H1 (cell line): ENCODE data around the gene UBL4B. TPM values are rescaled to one million over a fixed set of nuclear protein-coding genes. Genes with fewer than 3 reads are reported as not detected.

Experiments used
- CTCF ChIA-PET: fragments of 300-600 bp; sonication (Branson Sonifier 250); formaldehyde crosslinking; loops from one replicate; lab custom pipeline; 2021; ENCODE audit not compliant: partially characterized antibody; lab: Charles Lee
- POLR2A ChIA-PET: fragments of 300-600 bp; sonication (Branson Sonifier 250); formaldehyde crosslinking; loops from one replicate; lab custom pipeline; 2021; ENCODE audit warnings: inconsistent platforms; ENCODE audit not compliant: partially characterized antibody; lab: Charles Lee
- DNase-seq, 2 experiments: peaks; one replicate each; pipeline versions ENCODE4 v3.0.0 to v3.0.0-alpha.2; 2010 to 2022; ENCODE audit warnings: low spot score in 2 of 2, low read depth in 1 of 2, mixed read lengths in 1 of 2
- FAIRE-seq: peaks from 2 replicates; lab custom pipeline; 2011; peaks lifted over from hg19 to GRCh38; lab: Jason Lieb, UNC
- H2AFZ ChIP-seq: 2 replicates; pipeline ENCODE4 v1.8.1; 2012; ENCODE audit warnings: low read length, inconsistent platforms
- H2AK5ac ChIP-seq: 2 replicates; pipeline ENCODE4 v1.6.1; 2013; ENCODE audit warnings: low read depth, low read length
- H2BK120ac ChIP-seq: replicated peaks from 2 replicates; pipeline ENCODE3; 2013; ENCODE audit warnings: low read depth, low read length, inconsistent platforms
- H2BK12ac ChIP-seq: 2 replicates; pipeline ENCODE4 v1.6.1; 2013; ENCODE audit warnings: low read depth, low read length
- H2BK15ac ChIP-seq: 2 replicates; pipeline ENCODE4 v1.6.1; 2013; ENCODE audit warnings: low read length
- H2BK20ac ChIP-seq: 2 replicates; pipeline ENCODE4 v1.6.1; 2013; ENCODE audit warnings: low read length
- H2BK5ac ChIP-seq: 2 replicates; pipeline ENCODE4 v1.6.1; 2013; ENCODE audit warnings: low read depth, low read length
- H3K14ac ChIP-seq: 2 replicates; pipeline ENCODE4 v1.6.1; 2013; ENCODE audit warnings: inconsistent platforms; ENCODE audit not compliant: insufficient read length
- H3K18ac ChIP-seq: 2 replicates; pipeline ENCODE4 v1.6.1; 2013; ENCODE audit warnings: low read length; ENCODE audit errors: extremely low read depth
- H3K23ac ChIP-seq: 2 replicates; pipeline ENCODE4 v1.6.1; 2013; ENCODE audit warnings: inconsistent platforms; ENCODE audit not compliant: insufficient read length
- H3K23me2 ChIP-seq: 2 replicates; pipeline ENCODE4 v1.6.1; 2013; ENCODE audit warnings: low read depth, low read length
- H3K27ac ChIP-seq: 2 replicates; pipeline ENCODE4 v1.6.1; 2011; ENCODE audit warnings: low read depth, low read length, inconsistent platforms
- H3K27me3 ChIP-seq, 4 experiments: replicated peaks in 1 of 4; 1 replicate in 1 of 4; 2 replicates in 3 of 4; pipeline versions ENCODE4 v1.6.1 to v1.8.1; 2011 to 2013; ENCODE audit warnings: low read length in 3 of 4, mild to moderate bottlenecking in 3 of 4, inconsistent platforms in 2 of 4, mixed read lengths in 2 of 4, moderate library complexity in 1 of 4; ENCODE audit not compliant: control insufficient read depth in 3 of 4, insufficient read depth in 3 of 4; ENCODE audit errors: extremely low read depth in 1 of 4
- H3K36me3 ChIP-seq, 4 experiments: 2 replicates each; pipeline versions ENCODE4 v1.6.1 to v1.8.1; 2011 to 2013; ENCODE audit warnings: mild to moderate bottlenecking in 4 of 4, low read length in 3 of 4, moderate library complexity in 2 of 4, control low read depth in 1 of 4, inconsistent platforms in 1 of 4; ENCODE audit not compliant: insufficient read depth in 4 of 4, control insufficient read depth in 2 of 4
- H3K4ac ChIP-seq: replicated peaks from 2 replicates; pipeline ENCODE3; 2013; ENCODE audit warnings: low read length, low read depth, mixed read lengths, inconsistent platforms; ENCODE audit not compliant: insufficient read length
- H3K4me1 ChIP-seq, 4 experiments: replicated peaks in 1 of 4; 1 replicate in 1 of 4; 2 replicates in 3 of 4; pipeline versions ENCODE4 v1.6.1 to v1.8.1; 2011 to 2013; ENCODE audit warnings: low read length in 3 of 4, inconsistent platforms in 2 of 4, mixed read lengths in 1 of 4; ENCODE audit not compliant: insufficient read depth in 4 of 4, control insufficient read depth in 3 of 4
- H3K4me2 ChIP-seq, 2 experiments: 2 replicates each; pipeline versions ENCODE4 v1.6.1 to v1.8.1; 2011 to 2013; ENCODE audit warnings: low read depth in 2 of 2, low read length in 2 of 2, control low read depth in 1 of 2, inconsistent platforms in 1 of 2, mild to moderate bottlenecking in 1 of 2; ENCODE audit not compliant: insufficient read depth in 1 of 2
- H3K4me3 ChIP-seq, 4 experiments: fragments of 200-600, 300-600 bp in 1 of 4; sonication (generic), shearing (Covaris generic), sonication (Bioruptor Twin) in 1 of 4; 2 replicates each; pipeline versions ENCODE4 v1.5.1 to v1.8.1; 2011 to 2016; ENCODE audit warnings: low read length in 4 of 4, low read depth in 3 of 4, control low read depth in 2 of 4, inconsistent platforms in 2 of 4, mild to moderate bottlenecking in 2 of 4, mixed read lengths in 1 of 4, moderate library complexity in 1 of 4; ENCODE audit not compliant: insufficient read depth in 2 of 4; ENCODE audit errors: extremely low read depth in 1 of 4
- H3K56ac ChIP-seq: replicated peaks from 2 replicates; pipeline ENCODE3; 2013; ENCODE audit warnings: low read depth, mild to moderate bottlenecking, mixed read lengths, low read length, inconsistent platforms; ENCODE audit not compliant: insufficient read length
- H3K79me1 ChIP-seq: 2 replicates; pipeline ENCODE4 v1.6.1; 2013; ENCODE audit warnings: low read depth, low read length, control low read depth
- H3K79me2 ChIP-seq, 2 experiments: 2 replicates each; pipeline versions ENCODE4 v1.6.1 to v1.8.1; 2012 to 2013; ENCODE audit warnings: low read length in 2 of 2, mild to moderate bottlenecking in 2 of 2, inconsistent platforms in 1 of 2; ENCODE audit not compliant: insufficient read depth in 2 of 2, control insufficient read depth in 1 of 2
- H3K9ac ChIP-seq, 4 experiments: replicated peaks in 1 of 4; 1 replicate in 1 of 4; 2 replicates in 3 of 4; pipeline versions ENCODE4 v1.6.1 to v1.8.1; 2011 to 2013; ENCODE audit warnings: low read depth in 3 of 4, low read length in 3 of 4, control low read depth in 2 of 4, mild to moderate bottlenecking in 2 of 4, moderate library complexity in 2 of 4, inconsistent platforms in 1 of 4; ENCODE audit errors: extremely low read depth in 1 of 4
- H3K9me3 ChIP-seq, 2 experiments: 2 replicates each; pipeline versions ENCODE4 v1.6.1 to v1.8.1; 2012 to 2013; ENCODE audit warnings: mild to moderate bottlenecking in 2 of 2, moderate library complexity in 2 of 2, control low read depth in 1 of 2, inconsistent platforms in 1 of 2, low read depth in 1 of 2, low read length in 1 of 2, mixed read lengths in 1 of 2; ENCODE audit not compliant: insufficient read depth in 2 of 2
- H4K20me1 ChIP-seq, 2 experiments: replicated peaks in 1 of 2; 2 replicates each; pipeline versions ENCODE3 to v1.8.1; 2011 to 2013; ENCODE audit warnings: inconsistent platforms in 2 of 2, low read length in 2 of 2, mild to moderate bottlenecking in 1 of 2; ENCODE audit not compliant: insufficient read depth in 2 of 2, control insufficient read depth in 1 of 2
- H4K5ac ChIP-seq: 2 replicates; pipeline ENCODE4 v1.6.1; 2013; ENCODE audit warnings: low read length, low read depth, mixed read lengths, inconsistent platforms; ENCODE audit not compliant: insufficient read length
- H4K8ac ChIP-seq: 2 replicates; pipeline ENCODE4 v1.8.0; 2013; ENCODE audit warnings: mild to moderate bottlenecking, moderate library complexity, low read length, inconsistent platforms; ENCODE audit not compliant: insufficient read depth; ENCODE audit errors: extremely low read depth
- H4K91ac ChIP-seq: replicated peaks from 2 replicates; pipeline ENCODE3; 2013; ENCODE audit warnings: low read length, mixed read lengths, inconsistent platforms; ENCODE audit not compliant: insufficient read length
- ASH2L ChIP-seq: fragments of 200-600, 300-600 bp; sonication (generic); IDR thresholded peaks from one replicate; pipeline ENCODE4 v1.7.1; 2017; ENCODE audit warnings: low read length
- CTBP2 ChIP-seq: IDR thresholded peaks from 2 replicates; pipeline ENCODE4 v1.7.0; 2011; ENCODE audit warnings: borderline replicate concordance, mild to moderate bottlenecking, moderate library complexity, mixed read lengths, low read length; ENCODE audit not compliant: insufficient read depth, insufficient read length
- KDM4A ChIP-seq: IDR thresholded peaks from one replicate; pipeline ENCODE4 v1.7.1; 2012; ENCODE audit warnings: low read depth, mild to moderate bottlenecking, moderate library complexity, low read length, inconsistent platforms; ENCODE audit not compliant: severe bottlenecking
- KDM5A ChIP-seq: fragments of 200-600 bp; IDR thresholded peaks from 2 replicates; pipeline ENCODE4 v1.7.1; 2012; ENCODE audit warnings: mild to moderate bottlenecking, low read length, inconsistent platforms, mixed read lengths
- SAP30 ChIP-seq: fragments of 300-600 bp; sonication (generic); IDR thresholded peaks from 2 replicates; pipeline ENCODE4 v1.7.1; 2012; ENCODE audit warnings: low read length, moderate library complexity, mild to moderate bottlenecking, inconsistent platforms; ENCODE audit not compliant: insufficient read depth, insufficient replicate concordance
- SP4 ChIP-seq: IDR thresholded peaks from 2 replicates; pipeline ENCODE4 v1.6.1; 2012; ENCODE audit warnings: low read length, inconsistent platforms
- WGBS, 2 experiments: shearing (Covaris generic) in 1 of 2; methylation state at CpG; one replicate each; pipeline versions ENCODE4 v1.1.6 to v1.1.7; 2013 to 2015; ENCODE audit warnings: low lambda C conversion rate in 2 of 2, mixed read lengths in 2 of 2, inconsistent platforms in 1 of 2, low coverage in 1 of 2, missing lambda C conversion rate in 1 of 2; ENCODE audit not compliant: insufficient replicate concordance in 2 of 2, insufficient coverage in 1 of 2, insufficient read length in 1 of 2; ENCODE audit errors: extremely low coverage in 1 of 2, missing lambda C conversion rate in 1 of 2; 5-methylcytosine and 5-hydroxymethylcytosine counted together
- polyA plus RNA-seq, 7 experiments: library from polyadenylated mRNA; depleted of rRNA in 3 of 7; stranded (reverse) in 5 of 7; unstranded in 2 of 7; fragments of >200 nt in 5 of 7; fragments of 200-250 nt in 2 of 7; gene quantifications; 1 replicate in 5 of 7; 2 replicates in 1 of 7; 4 replicates in 1 of 7; pipeline versions ENCODE4 v1.2.1 to v1.2.3, GENCODE V29; 2011 to 2013; ENCODE audit warnings: missing spikeins in 2 of 7, mixed read lengths in 2 of 7
- total RNA-seq: library from RNA; stranded (reverse); fragmentation: NEBNext Ultra II Directional; extraction: Animal tissue kit (Norgen Biotek cat#: 25700); gene quantifications from 2 replicates; pipeline ENCODE4 v1.2.1, GENCODE V29; 2021
- TF ChIP-seq, protein P1 (sequence below), 3 experiments: IDR thresholded peaks; 1 replicate in 2 of 3; 2 replicates in 1 of 3; pipeline versions ENCODE4 v1.5.1 to v1.6.1; 2011; ENCODE audit warnings: low read length in 3 of 3, mild to moderate bottlenecking in 3 of 3, inconsistent platforms in 2 of 3, low read depth in 1 of 3, moderate library complexity in 1 of 3; ENCODE audit not compliant: insufficient read depth in 1 of 3; ENCODE audit errors: control extremely low read depth in 1 of 3
- TF ChIP-seq, protein P2 (sequence below): IDR thresholded peaks from 2 replicates; pipeline ENCODE4 v1.6.1; 2012; ENCODE audit warnings: inconsistent platforms

Gene UBL4B
- total and polyA plus RNA-seq, 2 of the 8 experiments (the other 6 are each of a cell fraction or from before 2014, with no cell fraction given): 0.11 TPM; not detected in 1

DNA sequence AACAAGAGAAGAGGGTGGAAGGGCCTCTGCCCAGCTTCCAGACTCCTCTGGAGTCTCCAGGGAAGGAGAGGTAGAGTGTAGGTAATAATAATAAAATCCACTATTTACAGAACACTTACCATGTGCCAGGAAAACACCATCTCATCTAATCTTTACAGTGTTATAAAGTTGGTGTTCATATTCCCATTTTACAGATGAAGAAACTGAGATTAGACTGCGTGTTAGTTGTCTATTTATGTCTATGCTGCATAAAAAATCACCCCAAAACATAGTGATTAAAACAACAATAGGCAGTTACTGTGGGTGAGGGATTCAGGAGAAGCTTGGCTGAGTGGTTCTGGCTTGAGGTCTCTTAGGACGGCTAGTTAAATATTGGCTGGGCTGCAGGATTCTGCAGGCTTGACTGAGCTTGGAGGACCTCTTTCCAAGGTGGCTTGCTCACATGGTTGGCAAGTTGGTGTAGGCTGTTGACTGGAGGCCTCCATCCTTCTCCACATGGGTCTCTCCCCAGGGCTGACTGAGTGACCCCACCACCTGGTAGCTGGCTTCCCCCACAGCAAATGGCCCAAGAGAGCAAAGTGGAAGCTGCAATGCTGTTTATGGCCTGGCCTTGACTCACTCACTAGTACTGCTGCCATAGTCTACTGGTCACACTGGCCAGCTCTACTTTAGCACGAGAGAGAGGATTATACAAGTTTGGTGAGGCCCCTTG lies 35.3 kb upstream of the UBL4B start:
- H3K4me3 ChIP-seq: no peak overlapping the region
- ChIA-PET POLR2A (interaction anchor here (0.9 to 1.4 kb wide), 2 partner anchors 10 to 12 kb away, joined by 3 read pairs; no protein-coding TSS in a partner anchor), CTCF (interaction anchor here (0.7 to 52.4 kb wide), 4 partner anchors 11 to 30 kb away, joined by 3 to 1450 read pairs (median 446); partner anchors contain the start of genes ALX3, STRIP1 and UBL4B)
- H2AFZ ChIP-seq: no peak overlapping the region
- no peak overlapping the region for H3K27ac ChIP-seq
- 88% methylated on average over 3 of the region's 3 CpGs; no CpG with 5 or more reads in 1 of the 2 experiments for WGBS, 2 experiments
- H3K18ac ChIP-seq: no peak overlapping the region
- H3K9me3 ChIP-seq: no peaks in the 10 kb centered on the region
- H2BK5ac ChIP-seq: no peak overlapping the region
- H3K9ac ChIP-seq: no peak overlapping the region
- no peak overlapping the region for H4K5ac ChIP-seq
- no peak for DNase-seq
- H3K14ac ChIP-seq: no peak overlapping the region
- no peak overlapping the region for H2BK12ac ChIP-seq
- no peaks in the 10 kb centered on the region for H3K79me1 ChIP-seq
- no peak overlapping the region for H2BK20ac ChIP-seq
- no peak overlapping the region for H3K4me2 ChIP-seq
- H3K36me3 ChIP-seq: no peaks in the 10 kb centered on the region
- no peaks in the 10 kb centered on the region; the same call in 1 of the 2 replicates for H3K23me2 ChIP-seq
- H3K4ac ChIP-seq: no peak overlapping the region
- peaks cover 9 to 56% (median 30%) of the 10 kb centered on the region in 4 experiments for H3K27me3 ChIP-seq
- FAIRE-seq: no peak
- no peak overlapping the region for H4K8ac ChIP-seq
- no peak overlapping the region for H4K91ac ChIP-seq
- no peak overlapping the region for H3K23ac ChIP-seq
- H2BK120ac ChIP-seq: no peak overlapping the region
- H3K79me2 ChIP-seq: no peaks in the 10 kb centered on the region
- H3K56ac ChIP-seq: no peak overlapping the region
- no peaks in the 10 kb centered on the region for H4K20me1 ChIP-seq
- H2BK15ac ChIP-seq: no peak overlapping the region
- H3K4me1 ChIP-seq: no peaks in the 10 kb centered on the region
- no peak overlapping the region for H2AK5ac ChIP-seq
- TF ChIP-seq SAP30 (no peak), SP4 (no peak), ASH2L (no peak), CTBP2 (no peak), KDM5A (no peak), KDM4A (no peak)
- TF ChIP-seq, protein P1, sequence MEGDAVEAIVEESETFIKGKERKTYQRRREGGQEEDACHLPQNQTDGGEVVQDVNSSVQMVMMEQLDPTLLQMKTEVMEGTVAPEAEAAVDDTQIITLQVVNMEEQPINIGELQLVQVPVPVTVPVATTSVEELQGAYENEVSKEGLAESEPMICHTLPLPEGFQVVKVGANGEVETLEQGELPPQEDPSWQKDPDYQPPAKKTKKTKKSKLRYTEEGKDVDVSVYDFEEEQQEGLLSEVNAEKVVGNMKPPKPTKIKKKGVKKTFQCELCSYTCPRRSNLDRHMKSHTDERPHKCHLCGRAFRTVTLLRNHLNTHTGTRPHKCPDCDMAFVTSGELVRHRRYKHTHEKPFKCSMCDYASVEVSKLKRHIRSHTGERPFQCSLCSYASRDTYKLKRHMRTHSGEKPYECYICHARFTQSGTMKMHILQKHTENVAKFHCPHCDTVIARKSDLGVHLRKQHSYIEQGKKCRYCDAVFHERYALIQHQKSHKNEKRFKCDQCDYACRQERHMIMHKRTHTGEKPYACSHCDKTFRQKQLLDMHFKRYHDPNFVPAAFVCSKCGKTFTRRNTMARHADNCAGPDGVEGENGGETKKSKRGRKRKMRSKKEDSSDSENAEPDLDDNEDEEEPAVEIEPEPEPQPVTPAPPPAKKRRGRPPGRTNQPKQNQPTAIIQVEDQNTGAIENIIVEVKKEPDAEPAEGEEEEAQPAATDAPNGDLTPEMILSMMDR (IDR thresholded peaks at IDR 0.05; ENCODE audit: control extremely low read depth in 1 of 3, insufficient read depth in 1 of 3, low read depth in 1 of 3, low read length in 3 of 3): no peak
- TF ChIP-seq, protein P2, sequence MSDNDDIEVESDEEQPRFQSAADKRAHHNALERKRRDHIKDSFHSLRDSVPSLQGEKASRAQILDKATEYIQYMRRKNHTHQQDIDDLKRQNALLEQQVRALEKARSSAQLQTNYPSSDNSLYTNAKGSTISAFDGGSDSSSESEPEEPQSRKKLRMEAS: no peak
